Suprapubic skin (tissue), 4 donors: ENCODE results near the gene VPS41. TPM values are rescaled to one million over a fixed set of nuclear protein-coding genes. Genes with fewer than 3 reads are reported as not detected.
A peak's percentile ranks its signal among the peaks of the same experiment; 100 is the strongest.

Source experiments
- DNase-seq, 2 donors: peaks; one replicate each; pipeline ENCODE4 v3.0.0-alpha.2; 2019; ENCODE audit warnings: low spot score in 2 of 2
- H3K27ac ChIP-seq: fragments of 200-600 bp; sonication (generic); one replicate; pipeline ENCODE4 v1.5.1; 2019
- H3K27me3 ChIP-seq: fragments of 200-600 bp; sonication (generic); one replicate; pipeline ENCODE4 v1.5.1; 2019
- H3K36me3 ChIP-seq: fragments of 200-600 bp; sonication (generic); one replicate; pipeline ENCODE4 v1.5.1; 2019
- H3K4me1 ChIP-seq: fragments of 200-600 bp; sonication (generic); one replicate; pipeline ENCODE4 v1.5.1; 2019
- H3K4me3 ChIP-seq: fragments of 200-600 bp; sonication (generic); one replicate; pipeline ENCODE4 v1.5.1; 2019; ENCODE audit warnings: mild to moderate bottlenecking
- H3K9me3 ChIP-seq: fragments of 200-600 bp; sonication (generic); one replicate; pipeline ENCODE4 v1.5.1; 2019
- CTCF ChIP-seq, 2 donors: fragments of 200-600 bp in 1 of 2; fragments of 450-650 bp in 1 of 2; sonication (generic) in 1 of 2; IDR thresholded peaks; one replicate each; pipeline ENCODE4 v1.5.1; 2016 to 2019; ENCODE audit warnings: antibody characterized with exemption in 2 of 2, mild to moderate bottlenecking in 1 of 2, moderate library complexity in 1 of 2
- EP300 ChIP-seq: sonication (generic); formaldehyde crosslinking; IDR thresholded peaks from one replicate; pipeline ENCODE4 v1.6.1; 2017; ENCODE audit warnings: antibody characterized with exemption
- POLR2A ChIP-seq, 2 donors: fragments of 450-650 bp; IDR thresholded peaks; one replicate each; pipeline ENCODE4 v1.6.1; 2017; ENCODE audit warnings: antibody characterized with exemption in 2 of 2, mild to moderate bottlenecking in 2 of 2, moderate library complexity in 2 of 2
- POLR2AphosphoS5 ChIP-seq, 3 donors: sonication (generic); formaldehyde crosslinking; IDR thresholded peaks; one replicate each; pipeline ENCODE4 v1.6.1; 2017; ENCODE audit warnings: antibody characterized with exemption in 3 of 3
- WGBS: methylation state at CpG from one replicate; pipeline ENCODE4 v1.1.5; 2018; 5-methylcytosine and 5-hydroxymethylcytosine counted together
- total RNA-seq, 4 donors: library from RNA; depleted of rRNA; stranded (reverse); fragments of >200 nt; gene quantifications; one replicate each; pipeline ENCODE4 v1.1.0, GENCODE V29; 2016

VPS41 gene
- total RNA-seq, 4 donors from 2014 or later: 28.6 to 65.5 (median 38.1) TPM

- Histone ChIP-seq H3K4me3 (no peak overlapping the region), H3K36me3 (no peaks in the 10 kb centered on the region), H3K9me3 (no peaks in the 10 kb centered on the region), H3K27ac (no peak overlapping the region), H3K4me1 (no peaks in the 10 kb centered on the region), H3K27me3 (no peaks in the 10 kb centered on the region)
- no peak for DNase-seq
- WGBS: 62% methylated on average over 6 of the region's 6 CpGs
- no peak for TF ChIP-seq EP300
- TF ChIP-seq POLR2A (IDR thresholded peaks at IDR 0.05): no peak
- no peak for TF ChIP-seq POLR2AphosphoS5 (IDR thresholded peaks at IDR 0.05)
- no peak for TF ChIP-seq CTCF (IDR thresholded peaks at IDR 0.05)
Observed at GRCh38 chr7:38831259-38831996, 77.6 kb downstream of the VPS41 start.

GRCh38 chr7:38830826-38831225 lies 78.2 kb downstream of the VPS41 start:
- Histone ChIP-seq H3K36me3 (no peaks in the 10 kb centered on the region), H3K4me1 (peaks cover 5% of the 10 kb centered on the region), H3K27me3 (no peaks in the 10 kb centered on the region), H3K4me3 (no peak overlapping the region), H3K27ac (no peak overlapping the region), H3K9me3 (no peaks in the 10 kb centered on the region)
- 67% methylated on average over 2 of the region's 2 CpGs for WGBS
- TF ChIP-seq CTCF (IDR thresholded peaks at IDR 0.05) (no peak), POLR2AphosphoS5 (IDR thresholded peaks at IDR 0.05) (no peak), EP300 (no peak), POLR2A (IDR thresholded peaks at IDR 0.05) (no peak)
- no peak for DNase-seq

- TF ChIP-seq CTCF (IDR thresholded peaks at IDR 0.05) (no peak), POLR2AphosphoS5 (IDR thresholded peaks at IDR 0.05) (no peak), POLR2A (IDR thresholded peaks at IDR 0.05) (no peak), EP300 (no peak)
- Histone ChIP-seq H3K4me3 (no peak overlapping the region), H3K36me3 (no peaks in the 10 kb centered on the region), H3K27me3 (no peaks in the 10 kb centered on the region), H3K4me1 (peaks cover 9% of the 10 kb centered on the region), H3K9me3 (no peaks in the 10 kb centered on the region), H3K27ac (no peak overlapping the region)
- WGBS: 87% methylated on average over 5 of the region's 5 CpGs
- no peak for DNase-seq
Observed at GRCh38 chr7:38829488-38830165, 79.4 kb downstream of the VPS41 start.

GRCh38 chr7:38828026-38828425 lies 81.0 kb downstream of the VPS41 start:
- TF ChIP-seq POLR2A (IDR thresholded peaks at IDR 0.05) (no peak), CTCF (IDR thresholded peaks at IDR 0.05) (no peak), POLR2AphosphoS5 (IDR thresholded peaks at IDR 0.05) (no peak), EP300 (no peak)

GRCh38 chr7:38825721-38826440 lies 83.1 kb downstream of the VPS41 start:
- no peak for TF ChIP-seq POLR2AphosphoS5 (IDR thresholded peaks at IDR 0.05)
- TF ChIP-seq POLR2A (IDR thresholded peaks at IDR 0.05): no peak
- TF ChIP-seq CTCF (IDR thresholded peaks at IDR 0.05): no peak
- no peak for TF ChIP-seq EP300
- H3K36me3 ChIP-seq: peaks cover 3% of the 10 kb centered on the region
- peak overlapping the region; percentile 20 for H3K27ac ChIP-seq
- H3K9me3 ChIP-seq: no peaks in the 10 kb centered on the region
- peaks cover 9% of the 10 kb centered on the region for H3K4me1 ChIP-seq
- H3K27me3 ChIP-seq: no peaks in the 10 kb centered on the region
- H3K4me3 ChIP-seq: no peak overlapping the region
- DNase-seq: no peak
- 82% methylated on average over 3 of the region's 3 CpGs for WGBS

More at GRCh38 chr7:38828026-38828425, 81.0 kb downstream of the VPS41 start:
- WGBS: 86% methylated on average over 3 of the region's 3 CpGs
- peaks cover 9% of the 10 kb centered on the region for H3K4me1 ChIP-seq
- peaks cover 3% of the 10 kb centered on the region for H3K36me3 ChIP-seq
- H3K27me3 ChIP-seq: no peaks in the 10 kb centered on the region
- no peaks in the 10 kb centered on the region for H3K9me3 ChIP-seq
- no peak for DNase-seq
- H3K4me3 ChIP-seq: no peak overlapping the region
- H3K27ac ChIP-seq: no peak overlapping the region
